HCT116 (cell line): ENCODE data around the gene ATG10.

Source experiments
- CTCF ChIP-seq, 3 experiments: fragments of 200-600 bp in 1 of 3; sonication (generic) in 1 of 3; IDR thresholded peaks in 2 of 3; conservative IDR thresholded peaks in 1 of 3; 2 replicates each; pipeline ENCODE4 v1.5.1; 2012 to 2017; ENCODE audit warnings: low read depth in 2 of 3, low read length in 2 of 3, antibody characterized with exemption in 1 of 3, borderline replicate concordance in 1 of 3, control low read depth in 1 of 3, mild to moderate bottlenecking in 1 of 3, mixed read lengths in 1 of 3, mixed run types in 1 of 3, moderate library complexity in 1 of 3; ENCODE audit not compliant: insufficient read depth in 1 of 3
- EZH2 ChIP-seq: fragments of 200-600 bp; sonication (generic); IDR thresholded peaks from 2 replicates; pipeline ENCODE4 v1.6.1; 2017; ENCODE audit warnings: antibody characterized with exemption, mixed run types
- POLR2AphosphoS5 ChIP-seq: IDR thresholded peaks from 2 replicates; pipeline ENCODE4 v1.6.1; 2011; ENCODE audit warnings: mild to moderate bottlenecking, low read depth, low read length, moderate library complexity

- TF ChIP-seq EZH2 (no peak), CTCF (IDR thresholded peaks at IDR 0.05 in 2 of 3, conservative IDR thresholded peaks at IDR 0.05 in 1 of 3; ENCODE audit: borderline replicate concordance in 1 of 3, insufficient read depth in 1 of 3, low read depth in 2 of 3, low read length in 2 of 3) (no peak), POLR2AphosphoS5 (no peak)
These were observed 196.5 kb downstream of the ATG10 start for GRCh38 chr5:82168294-82168693.
